Measurements from ENCODE around the gene CDKN2B-AS1.

DNA sequence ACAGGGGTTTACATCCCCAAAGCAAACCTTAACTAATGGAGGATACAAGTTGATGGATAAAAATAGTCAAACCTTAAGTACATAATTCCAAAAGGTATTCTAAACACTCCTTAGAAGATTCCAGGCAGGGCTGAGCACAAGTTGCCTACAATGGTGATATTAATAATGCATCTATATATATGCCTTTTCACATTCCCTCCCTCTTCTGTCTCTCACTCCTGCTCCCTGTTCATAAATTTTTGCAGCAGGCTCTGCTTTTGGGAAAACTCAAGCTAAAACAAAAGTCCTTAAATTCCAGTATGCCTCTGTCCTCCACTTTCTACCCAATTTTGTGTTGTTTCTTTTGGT is 153.9 kb downstream of the CDKN2B-AS1 start:
- TF ChIP-seq, protein P1, sequence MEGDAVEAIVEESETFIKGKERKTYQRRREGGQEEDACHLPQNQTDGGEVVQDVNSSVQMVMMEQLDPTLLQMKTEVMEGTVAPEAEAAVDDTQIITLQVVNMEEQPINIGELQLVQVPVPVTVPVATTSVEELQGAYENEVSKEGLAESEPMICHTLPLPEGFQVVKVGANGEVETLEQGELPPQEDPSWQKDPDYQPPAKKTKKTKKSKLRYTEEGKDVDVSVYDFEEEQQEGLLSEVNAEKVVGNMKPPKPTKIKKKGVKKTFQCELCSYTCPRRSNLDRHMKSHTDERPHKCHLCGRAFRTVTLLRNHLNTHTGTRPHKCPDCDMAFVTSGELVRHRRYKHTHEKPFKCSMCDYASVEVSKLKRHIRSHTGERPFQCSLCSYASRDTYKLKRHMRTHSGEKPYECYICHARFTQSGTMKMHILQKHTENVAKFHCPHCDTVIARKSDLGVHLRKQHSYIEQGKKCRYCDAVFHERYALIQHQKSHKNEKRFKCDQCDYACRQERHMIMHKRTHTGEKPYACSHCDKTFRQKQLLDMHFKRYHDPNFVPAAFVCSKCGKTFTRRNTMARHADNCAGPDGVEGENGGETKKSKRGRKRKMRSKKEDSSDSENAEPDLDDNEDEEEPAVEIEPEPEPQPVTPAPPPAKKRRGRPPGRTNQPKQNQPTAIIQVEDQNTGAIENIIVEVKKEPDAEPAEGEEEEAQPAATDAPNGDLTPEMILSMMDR (IDR thresholded peaks at IDR 0.05): no peak
- no peak for TF ChIP-seq POLR2A (IDR thresholded peaks at IDR 0.05)
